Ishikawa (cell line): ENCODE data around the gene DYRK1A.

Source experiments
- CEBPB ChIP-seq: IDR thresholded peaks from 2 replicates; pipeline ENCODE4 v1.6.1; 2012
- CREB1 ChIP-seq: IDR thresholded peaks from 2 replicates; pipeline ENCODE4 v1.6.1; 2012; ENCODE audit warnings: low read depth
- EGR1 ChIP-seq: IDR thresholded peaks from 2 replicates; pipeline ENCODE4 v1.6.1; 2012
- EP300 ChIP-seq: IDR thresholded peaks from 2 replicates; pipeline ENCODE4 v1.6.1; 2012; ENCODE audit warnings: borderline replicate concordance
- FOXM1 ChIP-seq: IDR thresholded peaks from 2 replicates; pipeline ENCODE4 v1.6.1; 2012; ENCODE audit warnings: low read depth, borderline replicate concordance
- NFIC ChIP-seq: IDR thresholded peaks from 2 replicates; pipeline ENCODE4 v1.6.1; 2012
- RAD21 ChIP-seq: IDR thresholded peaks from 2 replicates; pipeline ENCODE4 v1.6.1; 2012; ENCODE audit warnings: low read depth
- TAF1 ChIP-seq: IDR thresholded peaks from 2 replicates; pipeline ENCODE4 v1.6.1; 2012; ENCODE audit warnings: low read depth, mild to moderate bottlenecking
- TCF12 ChIP-seq: IDR thresholded peaks from 2 replicates; pipeline ENCODE4 v1.6.1; 2012; ENCODE audit warnings: low read depth
- TEAD4 ChIP-seq: IDR thresholded peaks from 2 replicates; pipeline ENCODE4 v1.6.1; 2012
- YY1 ChIP-seq: IDR thresholded peaks from 2 replicates; pipeline ENCODE4 v1.6.1; 2012; ENCODE audit warnings: low read depth
- ZBTB7A ChIP-seq: IDR thresholded peaks from 2 replicates; pipeline ENCODE4 v1.6.1; 2012; ENCODE audit warnings: low read depth
- TF ChIP-seq, protein P1 (sequence below): IDR thresholded peaks from 2 replicates; pipeline ENCODE4 v1.6.1; 2012
- TF ChIP-seq, protein P2 (sequence below): IDR thresholded peaks from 2 replicates; pipeline ENCODE4 v1.6.1; 2012
- TF ChIP-seq, protein P3 (sequence below): IDR thresholded peaks from 2 replicates; pipeline ENCODE4 v1.6.1; 2012; ENCODE audit warnings: low read depth, mild to moderate bottlenecking

DYRK1A gene

DNA sequence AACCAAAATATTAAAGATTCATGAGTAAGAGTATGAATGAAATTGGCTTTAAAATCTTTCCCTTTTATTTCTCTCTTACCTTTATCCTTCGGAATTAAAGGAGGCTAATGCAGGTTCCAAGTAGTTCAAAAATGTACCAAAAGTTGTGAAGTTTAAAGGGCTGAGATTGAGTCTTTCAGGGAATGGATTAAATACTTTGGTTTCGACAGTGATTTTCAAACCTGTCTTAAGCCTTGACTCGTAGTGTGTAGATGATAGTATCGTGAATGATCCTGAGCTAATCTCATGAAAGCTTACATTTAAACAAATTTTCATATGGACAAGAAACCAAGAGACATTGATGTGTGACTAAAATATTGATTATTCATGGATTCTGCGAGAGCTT, 66.9 kb downstream of the DYRK1A start:
- TF ChIP-seq, protein P1, sequence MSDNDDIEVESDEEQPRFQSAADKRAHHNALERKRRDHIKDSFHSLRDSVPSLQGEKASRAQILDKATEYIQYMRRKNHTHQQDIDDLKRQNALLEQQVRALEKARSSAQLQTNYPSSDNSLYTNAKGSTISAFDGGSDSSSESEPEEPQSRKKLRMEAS = no peak
- TF ChIP-seq FOXM1 (no peak), CEBPB (no peak), EGR1 (no peak), TEAD4 (no peak), TCF12 (no peak), RAD21 (no peak), YY1 (no peak), NFIC (no peak)
- TF ChIP-seq, protein P2, sequence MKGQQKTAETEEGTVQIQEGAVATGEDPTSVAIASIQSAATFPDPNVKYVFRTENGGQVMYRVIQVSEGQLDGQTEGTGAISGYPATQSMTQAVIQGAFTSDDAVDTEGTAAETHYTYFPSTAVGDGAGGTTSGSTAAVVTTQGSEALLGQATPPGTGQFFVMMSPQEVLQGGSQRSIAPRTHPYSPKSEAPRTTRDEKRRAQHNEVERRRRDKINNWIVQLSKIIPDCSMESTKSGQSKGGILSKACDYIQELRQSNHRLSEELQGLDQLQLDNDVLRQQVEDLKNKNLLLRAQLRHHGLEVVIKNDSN = no peak
- TF ChIP-seq, protein P3, sequence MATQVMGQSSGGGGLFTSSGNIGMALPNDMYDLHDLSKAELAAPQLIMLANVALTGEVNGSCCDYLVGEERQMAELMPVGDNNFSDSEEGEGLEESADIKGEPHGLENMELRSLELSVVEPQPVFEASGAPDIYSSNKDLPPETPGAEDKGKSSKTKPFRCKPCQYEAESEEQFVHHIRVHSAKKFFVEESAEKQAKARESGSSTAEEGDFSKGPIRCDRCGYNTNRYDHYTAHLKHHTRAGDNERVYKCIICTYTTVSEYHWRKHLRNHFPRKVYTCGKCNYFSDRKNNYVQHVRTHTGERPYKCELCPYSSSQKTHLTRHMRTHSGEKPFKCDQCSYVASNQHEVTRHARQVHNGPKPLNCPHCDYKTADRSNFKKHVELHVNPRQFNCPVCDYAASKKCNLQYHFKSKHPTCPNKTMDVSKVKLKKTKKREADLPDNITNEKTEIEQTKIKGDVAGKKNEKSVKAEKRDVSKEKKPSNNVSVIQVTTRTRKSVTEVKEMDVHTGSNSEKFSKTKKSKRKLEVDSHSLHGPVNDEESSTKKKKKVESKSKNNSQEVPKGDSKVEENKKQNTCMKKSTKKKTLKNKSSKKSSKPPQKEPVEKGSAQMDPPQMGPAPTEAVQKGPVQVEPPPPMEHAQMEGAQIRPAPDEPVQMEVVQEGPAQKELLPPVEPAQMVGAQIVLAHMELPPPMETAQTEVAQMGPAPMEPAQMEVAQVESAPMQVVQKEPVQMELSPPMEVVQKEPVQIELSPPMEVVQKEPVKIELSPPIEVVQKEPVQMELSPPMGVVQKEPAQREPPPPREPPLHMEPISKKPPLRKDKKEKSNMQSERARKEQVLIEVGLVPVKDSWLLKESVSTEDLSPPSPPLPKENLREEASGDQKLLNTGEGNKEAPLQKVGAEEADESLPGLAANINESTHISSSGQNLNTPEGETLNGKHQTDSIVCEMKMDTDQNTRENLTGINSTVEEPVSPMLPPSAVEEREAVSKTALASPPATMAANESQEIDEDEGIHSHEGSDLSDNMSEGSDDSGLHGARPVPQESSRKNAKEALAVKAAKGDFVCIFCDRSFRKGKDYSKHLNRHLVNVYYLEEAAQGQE = no peak

DNA sequence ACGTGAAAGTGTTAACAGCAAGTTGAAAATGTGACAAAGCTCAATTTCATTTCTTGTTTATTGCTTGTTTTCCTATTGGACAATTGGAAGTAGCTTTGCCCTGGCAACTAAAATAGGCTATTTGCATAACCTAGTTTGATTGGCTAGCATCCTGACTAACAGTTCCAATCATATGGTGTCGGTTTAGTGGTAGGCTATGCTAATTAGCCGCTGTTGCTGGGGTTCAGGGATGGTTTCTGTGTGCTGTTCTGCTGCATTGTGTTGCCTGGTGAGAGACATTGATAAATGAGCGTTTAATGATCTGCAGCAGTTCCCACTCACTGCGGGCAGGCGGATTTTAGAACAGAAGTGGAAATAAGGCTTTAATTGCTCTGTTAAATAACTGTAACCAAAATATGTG, 68.5 kb downstream of the DYRK1A start:
- TF ChIP-seq NFIC (peak; percentile 25; the same call in 1 of the 2 replicates), TCF12 (peak; percentile 66; the same call in 1 of the 2 replicates), TEAD4 (peak; percentile 40), CEBPB (no peak), TAF1 (no peak), CREB1 (no peak), FOXM1 (no peak), EGR1 (0 out of 2 replicates have a peak, but pooled peaks have one; percentile 2), EP300 (peak; percentile 82), ZBTB7A (no peak), RAD21 (no peak), YY1 (no peak)
- TF ChIP-seq, protein P1 = 0 out of 2 replicates have a peak, but pooled peaks have one; percentile 13
- TF ChIP-seq, protein P2 = no peak
- TF ChIP-seq, protein P3 = no peak

DNA sequence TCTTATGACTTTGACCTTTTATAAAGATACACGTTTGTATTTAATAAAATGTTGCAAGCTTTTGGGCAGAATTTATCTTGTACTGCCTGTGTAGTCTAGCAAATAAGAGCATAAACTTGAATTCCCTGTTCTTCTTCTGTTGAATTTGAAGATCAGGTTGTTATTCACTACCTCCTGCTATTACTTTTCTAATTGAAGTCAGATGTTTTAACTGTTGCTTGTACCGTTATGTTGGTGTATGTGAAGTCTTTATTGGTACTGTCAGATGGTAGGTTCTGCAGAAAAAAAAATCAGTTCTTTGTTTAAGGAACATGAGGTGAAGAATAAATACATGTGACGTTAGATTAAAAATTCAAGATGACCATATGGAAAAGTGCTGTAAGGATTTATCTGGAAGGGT, 69.1 kb downstream of the DYRK1A start:
- no peak for TF ChIP-seq NFIC
- TF ChIP-seq, protein P2 = no peak
- no peak for TF ChIP-seq ZBTB7A
- TF ChIP-seq TAF1 = no peak
- no peak for TF ChIP-seq EGR1
- TF ChIP-seq RAD21 = no peak
- TF ChIP-seq CEBPB = no peak
- TF ChIP-seq CREB1 = no peak
- TF ChIP-seq, protein P3 = no peak
- TF ChIP-seq TCF12 = no peak
- TF ChIP-seq TEAD4 = no peak
- TF ChIP-seq FOXM1 = no peak
- TF ChIP-seq, protein P1 = no peak
- no peak for TF ChIP-seq EP300
- TF ChIP-seq YY1 = no peak

DNA sequence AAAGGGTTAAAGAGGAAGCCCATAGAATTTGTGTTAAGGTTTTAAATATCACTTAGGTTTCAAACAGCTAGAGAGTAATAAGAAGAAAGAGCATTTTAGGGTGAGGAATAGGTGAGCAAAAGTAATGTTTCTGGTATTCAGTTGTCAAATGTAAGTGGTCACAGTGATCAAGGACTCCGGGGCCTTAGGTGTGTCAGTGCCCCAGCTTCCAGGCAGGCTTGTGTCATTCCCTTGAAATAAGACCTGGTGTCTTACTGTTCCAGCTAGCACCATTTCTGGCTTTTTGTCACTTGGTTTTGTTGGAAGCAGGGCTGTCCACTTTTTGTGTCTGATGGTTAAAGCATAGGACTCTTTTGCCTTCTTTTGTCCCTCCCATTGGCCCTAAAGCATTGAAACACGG, 69.6 kb downstream of the DYRK1A start:
- TF ChIP-seq ZBTB7A (no peak), CEBPB (no peak), NFIC (no peak), FOXM1 (no peak), YY1 (no peak), EP300 (no peak), TCF12 (no peak), TAF1 (no peak), CREB1 (no peak)
- TF ChIP-seq, protein P3 = no peak
- TF ChIP-seq, protein P1 = no peak
